PC-9 (cell line): Measurements from ENCODE around the gene CCDC33. TPM values are rescaled to one million over a fixed set of nuclear protein-coding genes. Genes with fewer than 3 reads are reported as not detected.

Experiments
- BruUV-seq: library from RNA; stranded (reverse); fragments of 400-500 nt; replicated peaks from 2 replicates; lab custom pipeline; 2021; lab: Mats Ljungman, UMichigan
- CTCF ChIA-PET: fragments of 300-600 bp; sonication (Branson Sonifier 250); formaldehyde crosslinking; loops from one replicate; lab custom pipeline; 2022; ENCODE audit warnings: antibody characterized with exemption; lab: Charles Lee
- POLR2A ChIA-PET: fragments of 300-600 bp; sonication (Branson Sonifier 250); formaldehyde crosslinking; loops from one replicate; lab custom pipeline; 2022; ENCODE audit warnings: antibody characterized with exemption; ENCODE audit not compliant: unreplicated experiment; lab: Charles Lee
- DNase-seq, 2 experiments: peaks; one replicate each; pipeline versions ENCODE4 v3.0.0 to v3.0.0-alpha.2; 2015 to 2022; ENCODE audit warnings: mixed read lengths in 1 of 2
- H2AFZ ChIP-seq: fragments of 200-600 bp; sonication (generic); 2 replicates; pipeline ENCODE4 v1.8.1; 2017; ENCODE audit warnings: antibody characterized with exemption
- H3F3A ChIP-seq: fragments of 200-600 bp; sonication (generic); 2 replicates; pipeline ENCODE4 v1.8.1; 2017; ENCODE audit warnings: antibody characterized with exemption, mild to moderate bottlenecking, low read depth; ENCODE audit not compliant: insufficient read depth
- H3K27ac ChIP-seq: fragments of 200-600 bp; sonication (generic); 2 replicates; pipeline ENCODE4 v1.6.1; 2016; ENCODE audit warnings: mixed run types
- H3K27me3 ChIP-seq: fragments of 200-600 bp; sonication (generic); 2 replicates; pipeline ENCODE4 v1.6.1; 2016; ENCODE audit warnings: low read depth, mixed run types; ENCODE audit not compliant: insufficient read depth
- H3K36me3 ChIP-seq: fragments of 200-600 bp; sonication (generic); 2 replicates; pipeline ENCODE4 v1.6.1; 2016; ENCODE audit warnings: low read depth, mixed run types
- H3K4me1 ChIP-seq: fragments of 200-600 bp; sonication (generic); replicated peaks from 2 replicates; pipeline ENCODE4 v1.6.1; 2016; ENCODE audit warnings: mixed run types; ENCODE audit not compliant: insufficient read depth
- H3K4me2 ChIP-seq: fragments of 200-600 bp; sonication (generic); 2 replicates; pipeline ENCODE4 v1.6.1; 2017; ENCODE audit warnings: mixed run types
- H3K4me3 ChIP-seq: fragments of 200-600 bp; sonication (generic); 2 replicates; pipeline ENCODE4 v1.6.1; 2016; ENCODE audit warnings: mixed run types
- H3K79me2 ChIP-seq: fragments of 200-600 bp; sonication (generic); 2 replicates; pipeline ENCODE4 v1.6.1; 2017; ENCODE audit warnings: low read depth, mixed run types
- H3K9me2 ChIP-seq: fragments of 200-600 bp; sonication (generic); 2 replicates; pipeline ENCODE4 v1.8.1; 2017; ENCODE audit warnings: mild to moderate bottlenecking; ENCODE audit not compliant: insufficient read depth
- H3K9me3 ChIP-seq: fragments of 200-600 bp; sonication (generic); 2 replicates; pipeline ENCODE4 v1.8.1; 2016; ENCODE audit warnings: low read depth; ENCODE audit not compliant: insufficient read depth
- H4K20me1 ChIP-seq: fragments of 200-600 bp; sonication (generic); 2 replicates; pipeline ENCODE4 v1.8.1; 2017; ENCODE audit not compliant: insufficient read depth
- CTCF ChIP-seq: fragments of 200-600 bp; sonication (generic); conservative IDR thresholded peaks from 2 replicates; pipeline ENCODE4 v1.6.1; 2017; ENCODE audit warnings: mixed run types, antibody characterized with exemption, mild to moderate bottlenecking, moderate library complexity
- EZH2 ChIP-seq: fragments of 200-600 bp; sonication (generic); IDR thresholded peaks from 2 replicates; pipeline ENCODE4 v1.8.0; 2017; ENCODE audit warnings: antibody characterized with exemption, low read depth
- intact Hi-C: fragments of 100-400 bp; cut with micrococcal nuclease; formaldehyde crosslinking; loops from one replicate; pipeline ENCODE4 v1.10.0; 2022; ENCODE audit not compliant: unreplicated experiment
- total RNA-seq: library from RNA; stranded (reverse); gene quantifications from 2 replicates; pipeline ENCODE4 v1.2.3, GENCODE V29; 2021

CCDC33 gene
- total RNA-seq, 1 experiment from 2014 or later = 7.5 TPM

DNA sequence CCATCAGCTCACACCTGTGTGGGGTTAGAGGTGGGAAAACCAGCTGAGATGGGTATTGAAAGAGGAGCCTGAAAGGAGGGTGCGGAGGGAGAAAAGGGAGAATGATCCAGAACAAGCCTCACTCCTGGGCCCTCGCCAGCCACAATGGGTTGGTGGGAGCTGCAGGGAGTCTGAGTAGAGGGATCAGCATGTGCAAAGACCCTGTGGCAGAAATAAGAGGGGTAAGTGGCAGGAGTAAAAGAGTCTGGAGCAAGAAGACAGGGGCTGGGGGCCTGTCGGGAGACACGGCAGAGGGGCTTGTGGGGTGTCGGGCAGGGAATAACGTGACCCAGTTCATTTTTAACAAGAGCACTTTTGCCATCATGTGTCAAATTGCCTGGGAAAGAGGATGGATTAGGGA is 34.0 kb downstream of the CCDC33 start:
- H3K4me3 ChIP-seq = no peak overlapping the region
- H3K4me1 ChIP-seq = no peaks in the 10 kb centered on the region
- no peaks in the 10 kb centered on the region for H3F3A ChIP-seq
- H3K36me3 ChIP-seq = no peaks in the 10 kb centered on the region
- POLR2A ChIA-PET = no interaction called here
- TF ChIP-seq EZH2 (no peak), CTCF (no peak)
- no peaks in the 10 kb centered on the region for H3K79me2 ChIP-seq
- H2AFZ ChIP-seq = no peak overlapping the region
- no peak for DNase-seq
- intact Hi-C loops = no loop called here
- BruUV-seq = no TSS peak
- H3K9me3 ChIP-seq = no peaks in the 10 kb centered on the region
- no peaks in the 10 kb centered on the region for H3K9me2 ChIP-seq
- CTCF ChIA-PET = no interaction called here
- no peak overlapping the region for H3K27ac ChIP-seq
- H3K27me3 ChIP-seq = peaks cover 40% of the 10 kb centered on the region
- H4K20me1 ChIP-seq = no peaks in the 10 kb centered on the region
- H3K4me2 ChIP-seq = no peak overlapping the region

DNA sequence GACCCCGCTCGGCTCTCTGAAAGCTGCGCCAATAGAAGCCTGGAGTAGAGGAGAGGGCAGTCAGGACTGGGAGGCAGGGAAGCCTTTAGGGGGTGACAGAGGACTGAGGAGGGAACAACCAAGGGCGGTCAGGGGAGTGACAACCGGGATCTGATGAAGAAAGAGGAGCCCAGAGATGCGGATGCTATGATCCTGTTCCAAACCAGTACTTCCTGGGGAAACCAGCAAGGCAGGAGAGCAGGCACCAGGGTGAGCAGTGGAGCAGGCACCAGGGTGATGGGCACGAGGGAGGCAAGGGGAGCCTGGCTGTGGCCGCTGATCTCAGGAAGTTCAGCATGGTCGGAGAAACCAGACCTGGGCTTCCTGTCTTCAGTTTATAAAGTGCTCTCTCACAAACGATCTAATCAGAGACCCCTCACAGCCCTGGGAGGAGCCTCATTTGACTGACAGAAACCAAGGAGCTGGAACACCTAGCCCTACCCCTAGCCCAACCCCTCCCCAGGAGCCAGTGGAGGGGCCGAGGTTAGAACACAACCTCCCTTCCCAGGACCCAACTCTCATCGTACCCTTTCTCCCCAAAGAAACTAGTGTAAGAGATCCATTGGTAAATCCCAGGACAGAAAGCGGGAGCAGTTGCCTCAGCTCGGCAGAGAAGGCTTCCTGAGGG is 34.9 kb downstream of the CCDC33 start:
- TF ChIP-seq EZH2 (no peak), CTCF (no peak)
- Histone ChIP-seq H3K4me3 (no peak overlapping the region), H2AFZ (no peak overlapping the region), H4K20me1 (no peaks in the 10 kb centered on the region), H3K4me2 (no peak overlapping the region), H3K9me3 (no peaks in the 10 kb centered on the region), H3K9me2 (no peaks in the 10 kb centered on the region), H3K4me1 (no peaks in the 10 kb centered on the region), H3K27ac (no peak overlapping the region), H3K36me3 (no peaks in the 10 kb centered on the region), H3F3A (no peaks in the 10 kb centered on the region), H3K79me2 (no peaks in the 10 kb centered on the region), H3K27me3 (peaks cover 32% of the 10 kb centered on the region)
- DNase-seq = no peak
- BruUV-seq = no TSS peak
- ChIA-PET POLR2A (no interaction called here), CTCF (no interaction called here)
- intact Hi-C loops = no loop called here

GRCh38 chr15:74272812-74273211 is 36.7 kb downstream of the CCDC33 start:
- TF ChIP-seq CTCF (no peak), EZH2 (no peak)
- BruUV-seq = no TSS peak
- intact Hi-C loops = no loop called here

More at GRCh38 chr15:74272812-74273211, 36.7 kb downstream of the CCDC33 start:
- Histone ChIP-seq H2AFZ (no peak overlapping the region), H3K4me2 (no peak overlapping the region), H3F3A (no peaks in the 10 kb centered on the region), H3K79me2 (no peaks in the 10 kb centered on the region), H3K27me3 (peaks cover 25% of the 10 kb centered on the region), H3K36me3 (no peaks in the 10 kb centered on the region), H3K27ac (no peak overlapping the region), H3K4me1 (no peaks in the 10 kb centered on the region), H3K9me2 (no peaks in the 10 kb centered on the region), H3K4me3 (no peak overlapping the region), H4K20me1 (no peaks in the 10 kb centered on the region), H3K9me3 (no peaks in the 10 kb centered on the region)
- CTCF ChIA-PET = no interaction called here
- DNase-seq = no peak
- POLR2A ChIA-PET = no interaction called here
